HepG2 (cell line): ENCODE data around the gene MRFAP1. TPM values are rescaled to one million over a fixed set of nuclear protein-coding genes. Genes with fewer than 3 reads are reported as not detected.

Experiments
- BATF2 ChIP-seq: sonication (generic); formaldehyde crosslinking; IDR thresholded peaks from 2 replicates; pipeline ENCODE4 v1.8.0; 2022; ENCODE audit warnings: mild to moderate bottlenecking, missing genetic modification reagents, moderate library complexity
- BORCS8-MEF2B ChIP-seq: sonication (generic); formaldehyde crosslinking; IDR thresholded peaks from 2 replicates; pipeline ENCODE4 v1.8.0; 2022; ENCODE audit warnings: mild to moderate bottlenecking, missing genetic modification reagents
- GZF1 ChIP-seq: sonication (generic); formaldehyde crosslinking; IDR thresholded peaks from 2 replicates; pipeline ENCODE4 v1.5.1; 2020; ENCODE audit warnings: mild to moderate bottlenecking, missing genetic modification reagents
- HBP1 ChIP-seq: IDR thresholded peaks from 2 replicates; pipeline ENCODE4 v1.6.1; 2016; ENCODE audit warnings: low read depth, control low read depth
- HOXA3 ChIP-seq: sonication (generic); formaldehyde crosslinking; IDR thresholded peaks from 2 replicates; pipeline ENCODE4 v1.5.0; 2020; ENCODE audit warnings: missing genetic modification reagents
- IRF1 ChIP-seq: sonication (generic); formaldehyde crosslinking; IDR thresholded peaks from 2 replicates; pipeline ENCODE4 v1.4.0; 2020; ENCODE audit warnings: low read depth, mild to moderate bottlenecking, missing genetic modification reagents
- KAT8 ChIP-seq: IDR thresholded peaks from 2 replicates; pipeline ENCODE4 v1.6.1; 2016; ENCODE audit warnings: missing genetic modification reagents, missing compliant biosample characterization
- KLF11 ChIP-seq: IDR thresholded peaks from 2 replicates; pipeline ENCODE4 v1.6.1; 2016; ENCODE audit warnings: missing compliant biosample characterization
- MAF1 ChIP-seq: sonication (generic); formaldehyde crosslinking; IDR thresholded peaks from 2 replicates; pipeline ENCODE4 v1.5.0; 2020; ENCODE audit warnings: missing genetic modification reagents, borderline replicate concordance
- MZF1 ChIP-seq: sonication (generic); formaldehyde crosslinking; IDR thresholded peaks from 2 replicates; pipeline ENCODE4 v1.8.1; 2023; ENCODE audit warnings: mild to moderate bottlenecking, missing genetic modification reagents, borderline replicate concordance
- PTBP1 ChIP-seq: fragments of 200-400 bp; formaldehyde crosslinking; IDR thresholded peaks from 2 replicates; pipeline ENCODE4 v1.6.1; 2018; ENCODE audit warnings: low read length, low read depth; ENCODE audit not compliant: poor library complexity, severe bottlenecking
- TBX2 ChIP-seq: sonication (generic); formaldehyde crosslinking; IDR thresholded peaks from 2 replicates; pipeline ENCODE4 v1.5.0; 2020; ENCODE audit warnings: missing genetic modification reagents, mild to moderate bottlenecking, borderline replicate concordance
- ZFP36L1 ChIP-seq: sonication (generic); formaldehyde crosslinking; IDR thresholded peaks from 2 replicates; pipeline ENCODE4 v1.8.0; 2022; ENCODE audit warnings: mild to moderate bottlenecking, missing genetic modification reagents, moderate library complexity
- ZNF256 ChIP-seq: sonication (generic); formaldehyde crosslinking; conservative IDR thresholded peaks from 2 replicates; pipeline ENCODE4 v1.4.0; 2020; ENCODE audit warnings: missing genetic modification reagents
- ZNF331 ChIP-seq: sonication (generic); formaldehyde crosslinking; IDR thresholded peaks from 2 replicates; pipeline ENCODE4 v1.4.0; 2020; ENCODE audit warnings: missing genetic modification reagents
- ZNF557 ChIP-seq: sonication (generic); formaldehyde crosslinking; IDR thresholded peaks from 2 replicates; pipeline ENCODE4 v1.4.0; 2020; ENCODE audit warnings: missing genetic modification reagents
- ZNF777 ChIP-seq: sonication (generic); formaldehyde crosslinking; IDR thresholded peaks from 2 replicates; pipeline ENCODE4 v1.4.0; 2020; ENCODE audit warnings: missing genetic modification reagents
- polyA plus RNA-seq, 8 experiments: library from polyadenylated mRNA; depleted of rRNA in 3 of 8; stranded (reverse) in 7 of 8; unstranded in 1 of 8; fragments of >200 nt; fragmentation: Illumina TruSeq in 4 of 8; extraction: Trizol in 4 of 8; gene quantifications; 2 replicates each; pipeline versions ENCODE4 v1.2.1 to v1.2.3, GENCODE V29; 2011 to 2016; ENCODE audit warnings: low read depth in 4 of 8, missing spikeins in 1 of 8, mixed read lengths in 1 of 8; ENCODE audit not compliant: insufficient read depth in 1 of 8
- total RNA-seq, 5 experiments: library from RNA; depleted of rRNA; stranded (reverse); fragments of >200 nt; fragmentation: Illumina TruSeq; extraction: Trizol; gene quantifications; 2 replicates each; pipeline ENCODE4 v1.2.3, GENCODE V29; 2016; ENCODE audit warnings: low read depth in 1 of 5
- TF ChIP-seq, protein P1 (sequence below): sonication (generic); formaldehyde crosslinking; IDR thresholded peaks from 2 replicates; pipeline ENCODE4 v1.8.1; 2022; ENCODE audit warnings: mild to moderate bottlenecking, missing genetic modification reagents
- TF ChIP-seq, protein P2 (sequence below): sonication (generic); formaldehyde crosslinking; IDR thresholded peaks from 2 replicates; pipeline ENCODE4 v1.8.1; 2023; ENCODE audit warnings: mild to moderate bottlenecking, moderate library complexity, missing genetic modification reagents
- TF ChIP-seq, protein P3 (sequence below): sonication (generic); formaldehyde crosslinking; conservative IDR thresholded peaks from 2 replicates; pipeline ENCODE4 v1.8.0; 2022; ENCODE audit warnings: low read depth, missing genetic modification reagents

MRFAP1 gene
- total and polyA plus RNA-seq, 2 of the 13 experiments (the other 11 are each of a cell fraction or from before 2014, with no cell fraction given), result 112 to 158 TPM

GRCh38 chr4:6673660-6674499 lies 33.4 kb downstream of the MRFAP1 start (continued):
- no peak for TF ChIP-seq HBP1 (CRISPR knock-in tag)
- TF ChIP-seq ZNF331, result peak; percentile 81
- peak; percentile 47; the same call in 1 of the 2 replicates for TF ChIP-seq GZF1
- TF ChIP-seq IRF1 (CRISPR knock-in tag), result no peak
- TF ChIP-seq ZNF256 (CRISPR knock-in tag), result no peak
- TF ChIP-seq, protein P1, sequence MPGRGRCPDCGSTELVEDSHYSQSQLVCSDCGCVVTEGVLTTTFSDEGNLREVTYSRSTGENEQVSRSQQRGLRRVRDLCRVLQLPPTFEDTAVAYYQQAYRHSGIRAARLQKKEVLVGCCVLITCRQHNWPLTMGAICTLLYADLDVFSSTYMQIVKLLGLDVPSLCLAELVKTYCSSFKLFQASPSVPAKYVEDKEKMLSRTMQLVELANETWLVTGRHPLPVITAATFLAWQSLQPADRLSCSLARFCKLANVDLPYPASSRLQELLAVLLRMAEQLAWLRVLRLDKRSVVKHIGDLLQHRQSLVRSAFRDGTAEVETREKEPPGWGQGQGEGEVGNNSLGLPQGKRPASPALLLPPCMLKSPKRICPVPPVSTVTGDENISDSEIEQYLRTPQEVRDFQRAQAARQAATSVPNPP, result no peak; the same call in none of the 2 replicates
- peak; percentile 89; the same call in 1 of the 2 replicates for TF ChIP-seq BATF2
- no peak for TF ChIP-seq MZF1
- TF ChIP-seq PTBP1, result no peak
- no peak for TF ChIP-seq MAF1 (CRISPR knock-in tag)
- TF ChIP-seq ZNF557 (CRISPR knock-in tag), result no peak
- peak; percentile 87 for TF ChIP-seq KLF11
- no peak; the same call in 1 of the 2 replicates for TF ChIP-seq BORCS8-MEF2B (CRISPR knock-in tag)
- TF ChIP-seq TBX2, result peak; percentile 81
- TF ChIP-seq HOXA3 (CRISPR knock-in tag), result peak; percentile 88; the same call in 1 of the 2 replicates
- peak; percentile 92 for TF ChIP-seq ZFP36L1 (CRISPR knock-in tag)
- TF ChIP-seq, protein P2, sequence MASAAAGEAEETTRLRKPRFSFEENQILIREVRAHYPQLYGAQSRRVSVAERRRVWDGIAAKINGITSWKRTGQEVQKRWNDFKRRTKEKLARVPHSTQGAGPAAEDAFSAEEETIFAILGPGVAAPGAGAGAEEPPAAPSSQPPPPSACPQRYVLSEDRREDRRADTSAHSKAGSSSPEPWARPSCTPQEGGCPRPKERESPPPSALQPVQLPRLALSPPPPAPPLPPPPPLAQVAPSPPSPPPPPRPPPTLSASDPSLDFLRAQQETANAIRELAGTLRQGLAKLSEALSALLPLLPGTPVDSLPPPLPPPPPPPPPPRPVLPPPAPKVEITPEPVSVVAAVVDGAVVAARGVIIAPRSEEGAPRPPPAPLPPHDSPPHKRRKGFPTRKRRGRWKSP (CRISPR knock-in tag), result peak; percentile 84; the same call in 1 of the 2 replicates
- peak; percentile 81 for TF ChIP-seq KAT8 (CRISPR knock-in tag)
- TF ChIP-seq, protein P3, sequence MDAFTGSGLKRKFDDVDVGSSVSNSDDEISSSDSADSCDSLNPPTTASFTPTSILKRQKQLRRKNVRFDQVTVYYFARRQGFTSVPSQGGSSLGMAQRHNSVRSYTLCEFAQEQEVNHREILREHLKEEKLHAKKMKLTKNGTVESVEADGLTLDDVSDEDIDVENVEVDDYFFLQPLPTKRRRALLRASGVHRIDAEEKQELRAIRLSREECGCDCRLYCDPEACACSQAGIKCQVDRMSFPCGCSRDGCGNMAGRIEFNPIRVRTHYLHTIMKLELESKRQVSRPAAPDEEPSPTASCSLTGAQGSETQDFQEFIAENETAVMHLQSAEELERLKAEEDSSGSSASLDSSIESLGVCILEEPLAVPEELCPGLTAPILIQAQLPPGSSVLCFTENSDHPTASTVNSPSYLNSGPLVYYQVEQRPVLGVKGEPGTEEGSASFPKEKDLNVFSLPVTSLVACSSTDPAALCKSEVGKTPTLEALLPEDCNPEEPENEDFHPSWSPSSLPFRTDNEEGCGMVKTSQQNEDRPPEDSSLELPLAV (CRISPR knock-in tag), result peak; percentile 79; the same call in 1 of the 2 replicates
- peak; percentile 69 for TF ChIP-seq ZNF777 (CRISPR knock-in tag)
